CD4-positive, alpha-beta T cell treated with Interleukin-10 for 1 hour (primary cell): ENCODE measurements around the gene NUDT5.
"Not testable (repeated sequence)": the region's sequence is repeated elsewhere in the genome, so short reads cannot be mapped to it uniquely, and the experiment has no call there.

Experiments used
- DNase-seq: peaks from one replicate; pipeline ENCODE4 v3.0.0-alpha.2; 2020

The NUDT5 gene

DNA sequence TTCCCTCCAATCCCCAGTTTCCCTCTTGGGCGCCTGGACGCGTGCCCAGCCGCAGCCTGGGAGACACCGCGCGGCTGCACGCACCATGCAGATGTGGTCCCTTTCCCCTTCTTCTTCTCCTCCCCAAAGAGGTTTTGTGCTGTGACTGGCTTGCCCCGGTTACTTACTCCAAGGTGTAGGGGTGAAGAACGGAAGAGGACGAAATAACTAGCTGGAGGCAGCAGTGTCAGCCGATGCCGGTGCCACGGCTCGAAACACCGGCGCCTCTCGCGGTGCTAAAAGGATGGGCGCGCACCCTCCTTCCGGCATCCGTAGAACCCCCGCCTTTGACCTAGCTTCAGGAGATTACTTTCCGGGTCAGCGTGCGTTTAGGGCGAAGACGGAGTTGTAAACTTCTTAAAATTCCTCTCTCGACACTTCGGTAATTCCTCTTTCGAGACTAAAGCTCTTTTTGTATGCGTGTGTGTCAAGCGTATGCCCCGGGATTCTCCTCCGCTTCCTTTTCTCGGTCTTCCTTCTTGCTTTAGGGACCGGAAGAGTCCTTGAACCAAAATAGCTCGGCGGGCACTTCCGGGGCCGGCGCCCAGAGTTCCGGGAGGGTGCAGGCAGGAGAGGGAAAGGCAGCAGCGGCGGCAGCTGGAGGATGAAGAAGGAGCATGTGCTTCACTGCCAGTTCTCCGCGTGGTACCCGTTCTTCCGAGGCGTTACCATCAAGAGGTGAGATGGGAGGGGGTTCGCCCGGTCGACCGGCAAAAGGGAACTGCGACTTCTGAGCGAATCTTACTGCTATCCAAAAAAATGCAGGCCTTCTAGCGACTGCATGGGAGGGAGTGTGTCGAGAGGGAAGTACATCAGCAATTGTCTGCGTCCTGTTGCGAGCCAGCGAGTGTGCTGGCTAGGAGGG lies at the start of gene NUDT5, which contains the start of gene CDC123:
Gene NUDT5, minus strand, starts transcription at position 289 of the 904 bp plus-strand sequence. CDS start 9,600 bp downstream, outside the sequence.
Gene CDC123, plus strand, starts transcription at position 586 of the 904 bp plus-strand sequence. Its CDS starts 58 bp downstream, at position 644.
- peak; percentile 86 for DNase-seq

- peak; percentile 28 for DNase-seq
Observed at GRCh38 chr10:12243864-12244620, 48.4 kb upstream of the NUDT5 start.

DNA sequence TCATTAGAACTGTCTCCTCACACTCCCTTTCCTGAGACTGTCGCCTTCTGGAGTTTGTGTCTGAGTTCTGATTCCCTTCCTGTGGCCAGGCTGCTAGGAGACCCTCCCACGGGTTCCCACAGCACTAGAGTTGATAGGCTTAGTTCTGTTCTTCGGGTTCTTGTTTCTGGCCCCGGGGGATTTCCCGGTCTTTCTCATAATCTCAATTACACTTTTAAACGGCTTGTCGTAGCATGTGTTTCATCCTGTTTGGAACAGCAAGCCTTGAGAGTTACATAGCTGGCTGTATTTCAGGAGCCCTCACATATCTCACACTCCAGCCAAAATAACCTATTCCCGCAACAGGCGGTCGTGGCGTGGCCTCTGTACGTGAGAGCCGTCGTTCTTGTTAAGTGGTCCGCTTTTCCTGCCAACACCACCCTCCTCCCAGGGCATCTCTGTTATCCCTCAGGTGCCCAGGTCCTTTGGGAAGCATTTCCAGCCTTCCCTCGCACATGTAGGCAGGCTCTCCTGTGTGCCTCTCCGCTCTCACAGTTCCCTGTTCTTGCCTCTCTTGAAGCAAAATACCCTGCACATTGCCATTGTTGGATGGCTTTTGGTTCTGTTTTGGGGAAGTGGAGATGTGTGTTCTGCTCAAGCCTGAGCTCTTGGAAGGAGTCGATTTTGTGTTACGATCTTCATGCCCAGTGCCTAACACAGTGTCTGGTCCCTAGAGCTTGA lies 46.3 kb upstream of the NUDT5 start:
- DNase-seq = no peak

- no peak for DNase-seq
Observed at GRCh38 chr10:12238821-12239220, 43.1 kb upstream of the NUDT5 start.

DNA sequence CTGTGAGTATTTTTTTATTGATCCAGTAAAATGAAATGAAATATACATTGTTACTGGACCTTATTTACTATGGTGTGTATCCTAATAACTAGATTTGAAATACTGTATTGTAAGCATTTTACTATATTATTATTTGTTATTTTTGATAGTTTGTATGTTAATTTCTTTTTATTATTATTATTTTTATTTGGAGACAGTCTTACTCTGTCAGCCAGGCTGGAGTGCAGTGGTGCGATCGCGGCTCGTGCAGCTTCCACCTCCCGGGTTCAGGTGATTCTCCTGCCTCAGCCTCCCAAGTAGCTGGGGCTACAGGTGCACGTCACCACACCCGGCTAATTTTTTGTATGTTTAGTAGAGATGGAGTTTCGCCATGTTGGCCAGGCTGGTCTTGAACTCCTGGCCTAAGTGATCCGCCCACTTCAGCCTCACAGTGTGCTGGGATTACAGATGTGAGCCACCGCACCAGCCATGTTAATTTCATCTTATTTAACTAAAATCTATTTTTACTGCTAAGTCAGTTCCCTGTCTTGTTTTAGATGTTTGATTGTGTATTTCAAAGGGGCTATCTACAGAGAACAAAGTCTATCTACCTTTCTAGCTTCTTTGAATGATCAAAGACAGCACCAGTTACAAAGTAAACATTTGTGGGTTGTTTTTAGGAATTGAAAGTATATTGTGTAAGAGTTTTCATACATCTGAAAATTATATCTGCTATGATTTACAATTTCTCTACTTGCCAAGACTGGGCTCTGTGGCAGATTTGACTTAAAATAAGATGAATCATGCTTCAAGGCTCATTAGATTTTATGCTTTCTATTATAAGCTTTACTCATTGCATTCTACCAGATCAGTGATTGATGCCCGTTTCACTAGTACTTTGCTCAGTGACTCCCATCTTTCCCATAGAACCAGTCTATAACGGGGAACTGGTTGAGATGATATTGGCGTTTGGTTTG lies 41.9 kb upstream of the NUDT5 start:
- DNase-seq = no peak

GRCh38 chr10:12235796-12236195 lies 40.1 kb upstream of the NUDT5 start:
- no peak for DNase-seq

DNA sequence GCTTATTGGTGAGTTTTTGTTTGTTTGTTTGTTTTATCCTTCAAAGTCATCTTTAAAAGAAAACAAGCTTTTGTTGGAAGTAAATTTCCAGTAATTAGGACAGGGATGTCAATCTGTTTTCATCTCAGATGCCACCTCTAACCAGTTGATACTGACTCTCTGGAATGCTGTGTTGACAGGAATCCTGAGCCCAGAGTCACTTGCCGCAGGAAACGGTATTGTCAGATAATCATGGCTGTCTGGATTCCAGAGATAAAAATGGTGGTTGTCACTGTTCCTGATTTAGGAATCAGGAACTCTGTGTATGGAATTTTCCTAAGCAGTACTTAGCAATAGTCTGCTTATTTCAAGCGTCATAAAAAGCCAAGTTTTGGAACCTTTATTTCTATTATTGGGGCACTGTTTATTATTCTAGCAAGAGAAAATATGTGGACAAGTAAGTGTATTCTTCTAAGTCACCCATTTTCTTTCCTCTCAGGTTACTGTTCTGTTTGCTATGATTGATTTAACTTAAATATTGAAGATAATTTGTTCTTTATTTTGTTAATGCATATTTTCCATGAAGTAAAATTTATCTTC lies 39.5 kb upstream of the NUDT5 start:
- no peak for DNase-seq

- not testable (repeated sequence) for DNase-seq
Observed at GRCh38 chr10:12234687-12235086, 39.0 kb upstream of the NUDT5 start.

GRCh38 chr10:12228851-12229250 lies 33.2 kb upstream of the NUDT5 start:
- no peak for DNase-seq

GRCh38 chr10:12226438-12226837 lies 30.7 kb upstream of the NUDT5 start:
- not testable (repeated sequence) for DNase-seq

- no peak for DNase-seq
Observed at GRCh38 chr10:12225444-12225843, 29.8 kb upstream of the NUDT5 start.

DNA sequence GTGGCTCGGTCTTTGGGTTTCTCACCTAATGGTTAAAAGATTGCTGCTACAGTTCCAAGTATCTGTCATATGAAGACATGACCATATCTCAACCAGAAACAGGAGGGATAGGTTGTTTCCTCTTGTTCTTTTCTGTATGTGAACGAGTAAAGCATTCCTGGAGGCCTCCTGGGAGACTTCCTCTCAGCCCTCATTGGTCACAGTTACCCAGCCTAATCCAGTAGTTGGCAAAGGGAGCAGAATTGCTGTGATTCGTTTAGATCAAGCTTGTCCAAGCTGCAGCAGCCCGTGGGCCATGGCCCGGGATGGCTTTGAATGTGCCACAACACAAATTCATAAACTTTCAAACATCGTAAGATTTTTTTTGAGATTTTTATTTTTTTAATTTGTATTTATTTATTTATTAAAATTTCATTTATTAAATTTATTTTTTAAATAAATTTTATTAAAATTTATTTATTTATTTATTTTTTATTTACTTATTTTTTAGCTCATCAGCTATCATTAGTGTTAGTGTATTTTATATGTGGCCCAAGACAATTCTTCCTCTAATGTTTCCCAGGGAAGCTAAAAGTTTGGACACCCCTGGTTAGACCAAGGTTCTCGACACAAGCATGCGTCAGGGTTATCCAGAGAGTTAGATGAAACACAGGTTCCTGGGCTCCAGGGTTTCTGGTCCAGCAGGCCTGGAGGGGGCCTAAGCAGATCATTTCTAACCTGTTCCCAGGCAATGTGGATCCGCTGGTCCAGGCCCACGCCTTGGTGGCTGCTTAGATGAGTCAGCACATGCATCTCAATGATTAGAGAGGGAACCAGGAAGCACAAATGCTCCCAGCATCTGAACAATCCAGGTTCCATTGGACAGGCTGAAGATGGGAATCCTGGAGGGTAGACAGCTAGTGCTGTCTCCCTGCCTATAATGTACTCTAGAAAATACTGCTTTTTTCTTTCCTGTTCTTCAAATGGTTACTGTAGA lies 25.9 kb upstream of the NUDT5 start:
- DNase-seq = no peak

DNA sequence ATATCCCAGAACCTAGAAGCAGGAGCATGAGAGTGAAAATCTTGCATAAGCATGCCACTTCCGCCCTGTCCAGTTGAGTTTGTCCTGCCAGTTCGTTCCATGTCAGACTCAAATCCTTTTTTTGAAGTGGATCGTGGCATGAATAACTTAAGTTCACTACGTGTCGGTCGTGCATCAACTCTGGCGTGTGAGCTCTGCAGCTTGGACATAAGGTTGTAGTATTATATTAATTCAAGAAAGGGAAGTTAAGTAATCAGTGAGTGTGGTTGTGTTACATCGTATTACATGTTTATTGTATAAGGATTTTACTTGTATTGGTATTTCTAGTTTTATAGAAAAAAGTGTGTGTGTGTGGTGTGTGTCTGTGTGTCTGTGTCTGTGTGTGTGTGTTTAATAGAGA lies 23.3 kb upstream of the NUDT5 start:
- DNase-seq = no peak

GRCh38 chr10:12214763-12215218 lies 19.1 kb upstream of the NUDT5 start:
- peak; percentile 62 for DNase-seq

GRCh38 chr10:12214093-12214492 lies 18.4 kb upstream of the NUDT5 start:
- DNase-seq = no peak

DNA sequence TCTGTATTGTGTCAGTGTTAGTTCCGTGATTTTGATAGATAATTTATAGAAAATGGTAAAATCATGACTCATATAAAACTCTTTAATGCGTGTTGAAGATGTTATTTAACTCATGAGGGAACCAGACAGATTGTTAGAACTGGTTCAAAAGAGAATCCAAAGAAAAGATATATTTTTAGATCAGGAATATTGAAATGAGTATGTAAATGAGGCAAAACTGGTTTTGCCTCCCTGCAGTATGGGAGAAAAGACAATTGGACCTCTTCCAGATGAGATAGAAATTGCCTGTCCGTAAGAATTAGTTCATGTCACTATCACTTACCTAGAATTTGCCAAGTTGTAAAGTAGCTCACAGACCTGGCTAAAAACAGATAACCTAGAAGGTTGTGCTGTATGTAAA lies 17.9 kb upstream of the NUDT5 start:
- DNase-seq = no peak

DNA sequence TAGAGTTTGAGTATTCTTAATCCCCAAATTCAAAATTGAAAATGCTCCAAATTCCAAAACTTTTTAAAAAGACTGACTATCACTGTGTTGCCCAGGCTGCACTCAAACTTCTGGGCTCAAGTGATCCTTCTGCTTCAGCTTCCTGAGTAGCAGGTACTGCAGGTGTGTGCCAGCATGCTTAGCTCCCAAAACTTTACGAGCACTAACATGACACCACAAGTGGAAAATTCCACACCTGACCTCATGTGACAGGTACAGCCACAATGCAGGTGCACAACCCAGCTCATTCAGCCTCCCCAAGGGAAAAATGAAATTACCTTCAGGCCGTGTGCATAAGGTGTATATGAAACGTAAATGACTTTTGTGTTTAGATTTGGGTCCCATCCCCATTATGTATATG lies 16.8 kb upstream of the NUDT5 start:
- DNase-seq = no peak

- no peak for DNase-seq
Observed at GRCh38 chr10:12208460-12208859, 12.8 kb upstream of the NUDT5 start.

GRCh38 chr10:12207114-12207513 lies 11.4 kb upstream of the NUDT5 start:
- no peak for DNase-seq

DNA sequence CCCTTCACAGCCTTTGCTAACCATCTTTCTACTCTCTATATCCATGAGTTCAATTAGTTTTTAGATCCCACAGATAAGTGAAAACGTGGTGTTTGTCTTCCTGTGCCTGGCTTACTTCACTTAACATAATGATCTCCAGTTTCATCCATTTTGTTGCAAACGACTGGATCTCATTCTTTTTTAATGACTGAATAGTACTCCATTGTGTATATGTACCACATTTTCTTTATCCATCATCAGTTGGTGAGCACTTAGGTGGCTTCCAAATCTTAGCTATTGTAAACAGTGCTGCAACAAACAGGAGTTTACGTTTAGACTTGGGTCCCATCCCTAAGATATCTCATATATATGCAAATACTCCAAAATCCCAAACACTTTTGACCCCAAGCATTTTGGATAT lies 9.4 kb upstream of the NUDT5 start:
- no peak for DNase-seq
